K562 (cell line): Measurements from ENCODE around the gene CD38. TPM values are rescaled to one million over a fixed set of nuclear protein-coding genes. Genes with fewer than 3 reads are reported as not detected.

Source experiments
- ATAC-seq: fragments of 200-7000 bp; cut with Tn5 transposase; 3 replicates; pipeline ENCODE4 v1.9.1; 2020; ENCODE audit warnings: moderate library complexity
- BruUV-seq: library from RNA; stranded (reverse); fragments of 400-500 nt; replicated peaks from 2 replicates; lab custom pipeline; 2021; lab: Mats Ljungman, UMichigan
- CTCF ChIA-PET: fragments of 300-600 bp; formaldehyde crosslinking; extraction: SDS; loops from one replicate; lab custom pipeline; 2021; ENCODE audit warnings: low intra/inter-chr PET ratio; lab: Yijun Ruan, JAX
- POLR2A ChIA-PET: fragments of 300-600, 350-650 bp; sonication (Branson Sonifier 250); formaldehyde crosslinking; extraction: SDS; loops from one replicate; lab custom pipeline; 2021; ENCODE audit warnings: antibody characterized with exemption, inconsistent platforms; lab: Yijun Ruan, JAX
- DNase-seq, 4 experiments: peaks; one replicate each; pipeline versions ENCODE4 v3.0.0 to v3.0.0-alpha.2; 2011 to 2018; ENCODE audit warnings: low spot score in 3 of 4, mixed read lengths in 3 of 4; ENCODE audit errors: extremely low read depth in 1 of 4
- FAIRE-seq: peaks from 2 replicates; lab custom pipeline; 2011; peaks lifted over from hg19 to GRCh38; lab: Jason Lieb, UNC
- H2AFZ ChIP-seq: 2 replicates; pipeline ENCODE4 v1.6.0; 2011; ENCODE audit warnings: low read depth, low read length, control low read depth, inconsistent platforms
- H3K27ac ChIP-seq: fragments of 200-600 bp; 3 replicates; pipeline ENCODE4 v1.8.0; 2011; ENCODE audit warnings: low read depth, mild to moderate bottlenecking, control low read depth, inconsistent platforms, low read length, moderate library complexity, mixed read lengths; ENCODE audit errors: extremely low read depth
- H3K27me3 ChIP-seq, 2 experiments: fragments of 300-600 bp in 1 of 2; 2 replicates in 1 of 2; 3 replicates in 1 of 2; pipeline versions ENCODE4 v1.6.0 to v1.8.0; 2011; ENCODE audit warnings: inconsistent platforms in 2 of 2, low read length in 2 of 2, mild to moderate bottlenecking in 1 of 2, mixed read lengths in 1 of 2, moderate library complexity in 1 of 2; ENCODE audit not compliant: control insufficient read depth in 2 of 2, insufficient read depth in 2 of 2
- H3K36me3 ChIP-seq: fragments of 300-600 bp; 3 replicates; pipeline ENCODE4 v1.8.0; 2011; ENCODE audit warnings: mild to moderate bottlenecking, low read length, inconsistent platforms; ENCODE audit not compliant: control insufficient read depth, insufficient read depth
- H3K4me1 ChIP-seq, 2 experiments: fragments of 200-600 bp in 1 of 2; replicated peaks in 1 of 2; 2 replicates in 1 of 2; 3 replicates in 1 of 2; pipeline versions ENCODE4 v1.5.1 to v1.8.0; 2011; ENCODE audit warnings: inconsistent platforms in 2 of 2, low read length in 2 of 2, mild to moderate bottlenecking in 1 of 2, mixed read lengths in 1 of 2, moderate library complexity in 1 of 2; ENCODE audit not compliant: control insufficient read depth in 2 of 2, insufficient read depth in 2 of 2
- H3K4me2 ChIP-seq: 2 replicates; pipeline ENCODE4 v1.6.1; 2011; ENCODE audit warnings: low read length, control low read depth, inconsistent platforms, mixed read lengths; ENCODE audit not compliant: insufficient read depth
- H3K4me3 ChIP-seq: fragments of 200-600 bp; sonication (generic), shearing (Covaris generic); 2 replicates; pipeline ENCODE4 v1.5.1; 2016; ENCODE audit warnings: control low read depth, inconsistent platforms
- H3K79me2 ChIP-seq: fragments of 200-600 bp; 3 replicates; pipeline ENCODE4 v1.8.0; 2011; ENCODE audit warnings: low read length, inconsistent platforms; ENCODE audit not compliant: control insufficient read depth, insufficient read depth
- H3K9ac ChIP-seq, 2 experiments: 2 replicates each; pipeline versions ENCODE4 v1.6.0 to v1.6.1; 2011; ENCODE audit warnings: low read depth in 2 of 2, low read length in 2 of 2, control low read depth in 1 of 2, inconsistent platforms in 1 of 2, mild to moderate bottlenecking in 1 of 2, mixed read lengths in 1 of 2; ENCODE audit not compliant: insufficient read depth in 1 of 2
- H3K9me1 ChIP-seq: one replicate; pipeline ENCODE4 v1.6.0; 2011; ENCODE audit warnings: inconsistent platforms, mild to moderate bottlenecking, low read length, moderate library complexity; ENCODE audit not compliant: control insufficient read depth, insufficient read depth
- H3K9me3 ChIP-seq: replicated peaks from 2 replicates; pipeline ENCODE4 v1.5.1; 2011; ENCODE audit warnings: low read depth, low read length, inconsistent platforms; ENCODE audit not compliant: control insufficient read depth, insufficient read depth
- H4K20me1 ChIP-seq: replicated peaks from 2 replicates; pipeline ENCODE4 v1.6.1; 2011; ENCODE audit warnings: low read length, inconsistent platforms, mixed read lengths; ENCODE audit not compliant: control insufficient read depth, insufficient read depth
- C11orf30 ChIP-seq: fragments of 450-650 bp; IDR thresholded peaks from 2 replicates; pipeline ENCODE4 v1.6.1; 2016; ENCODE audit warnings: low read depth, mild to moderate bottlenecking
- MAFG ChIP-seq: fragments of 450-650 bp; conservative IDR thresholded peaks from 2 replicates; pipeline ENCODE4 v1.6.1; 2016; ENCODE audit warnings: missing genetic modification characterization, missing compliant biosample characterization
- MYC ChIP-seq, 2 experiments: fragments of 250-450 bp in 1 of 2; sonication (Bioruptor Pico) in 1 of 2; IDR thresholded peaks; 2 replicates each; pipeline versions ENCODE4 v1.5.1 to v1.6.1; 2012 to 2021; ENCODE audit warnings: low read depth in 2 of 2, borderline replicate concordance in 1 of 2, improper control_type of control experiment in 1 of 2, low read length in 1 of 2, mild to moderate bottlenecking in 1 of 2, moderate library complexity in 1 of 2
- NR4A1 ChIP-seq, 2 experiments: fragments of 250-450 bp in 1 of 2; fragments of 450-650 bp in 1 of 2; sonication (Bioruptor Pico) in 1 of 2; IDR thresholded peaks; 2 replicates each; pipeline versions ENCODE4 v1.4.0 to v1.6.1; 2016 to 2020; ENCODE audit warnings: mild to moderate bottlenecking in 2 of 2, missing compliant biosample characterization in 1 of 2, missing genetic modification characterization in 1 of 2, moderate library complexity in 1 of 2
- RFX5 ChIP-seq: IDR thresholded peaks from 2 replicates; pipeline ENCODE4 v1.6.1; 2011; ENCODE audit warnings: low read depth, mild to moderate bottlenecking, improper control_type of control experiment, low read length
- SMAD2 ChIP-seq: fragments of 150-350 bp; IDR thresholded peaks from 2 replicates; pipeline ENCODE4 v1.6.1; 2014; ENCODE audit warnings: low read depth, mild to moderate bottlenecking, low read length
- WGBS: fragments of 100-300 bp; shearing (Covaris generic); methylation state at CpG from one replicate; pipeline ENCODE4 v1.1.6; 2016; ENCODE audit warnings: low coverage, mixed read lengths; ENCODE audit not compliant: insufficient coverage; ENCODE audit errors: missing lambda C conversion rate; 5-methylcytosine and 5-hydroxymethylcytosine counted together
- in situ Hi-C: fragments of 300-500 bp; cut with MboI; formaldehyde crosslinking; loops from 4 replicates; pipeline ENCODE4 v1.15.0; 2018; ENCODE audit warnings: inconsistent platforms, mixed read lengths
- intact Hi-C: fragments of 100-400 bp; cut with micrococcal nuclease; formaldehyde crosslinking; loops from 2 replicates; pipeline ENCODE4 v1.14.2; 2022
- polyA plus RNA-seq, 8 experiments: library from polyadenylated mRNA; depleted of rRNA in 4 of 8; stranded (reverse) in 5 of 8; unstranded in 3 of 8; fragments of >200 nt; fragmentation: Nextera tagmentation in 2 of 8; fragmentation: Illumina TruSeq in 1 of 8; extraction: Ambion mirVana in 2 of 8; extraction: Trizol in 1 of 8; gene quantifications; 2 replicates each; pipeline versions ENCODE4 v1.2.1 to v1.2.3, GENCODE V29; 2011 to 2014; ENCODE audit warnings: inconsistent platforms in 1 of 8, missing spikeins in 1 of 8
- total RNA-seq, 7 experiments: library from RNA; depleted of rRNA in 6 of 7; stranded (reverse); fragments of >200 nt in 6 of 7; fragmentation: Illumina TruSeq in 2 of 7; extraction: Trizol in 2 of 7; gene quantifications; 2 replicates each; pipeline versions ENCODE4 v1.2.1 to v1.2.3, GENCODE V29; 2011 to 2021; ENCODE audit warnings: low replicate concordance in 1 of 7
- TF ChIP-seq, protein P1 (sequence below): fragments of 250-450 bp; sonication (Bioruptor Pico); IDR thresholded peaks from 2 replicates; pipeline ENCODE4 v1.8.0; 2022; ENCODE audit warnings: moderate library complexity, mild to moderate bottlenecking, inconsistent platforms
- TF ChIP-seq, protein P2 (sequence below), 2 experiments: fragments of 450-650 bp in 1 of 2; sonication (generic) in 1 of 2; formaldehyde crosslinking in 1 of 2; IDR thresholded peaks; 2 replicates each; pipeline versions ENCODE4 v1.7.1 to v1.9.0; 2016 to 2022; ENCODE audit warnings: inconsistent platforms in 1 of 2, mild to moderate bottlenecking in 1 of 2, missing genetic modification reagents in 1 of 2
- TF ChIP-seq, protein P3 (sequence below): fragments of 150-350 bp; conservative IDR thresholded peaks from 2 replicates; pipeline ENCODE4 v1.6.1; 2014; ENCODE audit warnings: low read length

The CD38 gene
- total and polyA plus RNA-seq, 9 of the 15 experiments (the other 6 are each of a cell fraction or from before 2014, with no cell fraction given), result 0.04 to 0.06 (median 0.04) TPM; not detected in 5

GRCh38 chr4:15794426-15794825 lies 16.3 kb downstream of the CD38 start:
- H3K36me3 ChIP-seq, result no peaks in the 10 kb centered on the region
- no peaks in the 10 kb centered on the region for H3K4me1 ChIP-seq
- H3K4me3 ChIP-seq, result no peak overlapping the region
- no peaks in the 10 kb centered on the region for H3K9me1 ChIP-seq
- no peak overlapping the region for H3K9ac ChIP-seq
- DNase-seq (no peak), ATAC-seq (no peak), FAIRE-seq (no peak)
- CTCF ChIA-PET, result no interaction called here
- H3K27me3 ChIP-seq, result peaks cover 4% of the 10 kb centered on the region in 2 experiments; a peak in 2 of 5 replicates
- no peaks in the 10 kb centered on the region for H3K9me3 ChIP-seq
- WGBS, result 0% methylated on average over 2 of the region's 2 CpGs
- no peak overlapping the region for H3K27ac ChIP-seq
- no peaks in the 10 kb centered on the region for H3K79me2 ChIP-seq
- BruUV-seq, result no TSS peak
- no peak overlapping the region for H3K4me2 ChIP-seq
- H2AFZ ChIP-seq, result no peak overlapping the region
- in situ Hi-C loops (no loop called here), intact Hi-C loops (no loop called here)
- POLR2A ChIA-PET, result no interaction called here
- H4K20me1 ChIP-seq, result no peaks in the 10 kb centered on the region
- TF ChIP-seq, protein P1, sequence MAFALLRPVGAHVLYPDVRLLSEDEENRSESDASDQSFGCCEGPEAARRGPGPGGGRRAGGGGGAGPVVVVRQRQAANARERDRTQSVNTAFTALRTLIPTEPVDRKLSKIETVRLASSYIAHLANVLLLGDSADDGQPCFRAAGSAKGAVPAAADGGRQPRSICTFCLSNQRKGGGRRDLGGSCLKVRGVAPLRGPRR (CRISPR knock-in tag), result no peak
- TF ChIP-seq MAFG, result no peak
- TF ChIP-seq, protein P2, sequence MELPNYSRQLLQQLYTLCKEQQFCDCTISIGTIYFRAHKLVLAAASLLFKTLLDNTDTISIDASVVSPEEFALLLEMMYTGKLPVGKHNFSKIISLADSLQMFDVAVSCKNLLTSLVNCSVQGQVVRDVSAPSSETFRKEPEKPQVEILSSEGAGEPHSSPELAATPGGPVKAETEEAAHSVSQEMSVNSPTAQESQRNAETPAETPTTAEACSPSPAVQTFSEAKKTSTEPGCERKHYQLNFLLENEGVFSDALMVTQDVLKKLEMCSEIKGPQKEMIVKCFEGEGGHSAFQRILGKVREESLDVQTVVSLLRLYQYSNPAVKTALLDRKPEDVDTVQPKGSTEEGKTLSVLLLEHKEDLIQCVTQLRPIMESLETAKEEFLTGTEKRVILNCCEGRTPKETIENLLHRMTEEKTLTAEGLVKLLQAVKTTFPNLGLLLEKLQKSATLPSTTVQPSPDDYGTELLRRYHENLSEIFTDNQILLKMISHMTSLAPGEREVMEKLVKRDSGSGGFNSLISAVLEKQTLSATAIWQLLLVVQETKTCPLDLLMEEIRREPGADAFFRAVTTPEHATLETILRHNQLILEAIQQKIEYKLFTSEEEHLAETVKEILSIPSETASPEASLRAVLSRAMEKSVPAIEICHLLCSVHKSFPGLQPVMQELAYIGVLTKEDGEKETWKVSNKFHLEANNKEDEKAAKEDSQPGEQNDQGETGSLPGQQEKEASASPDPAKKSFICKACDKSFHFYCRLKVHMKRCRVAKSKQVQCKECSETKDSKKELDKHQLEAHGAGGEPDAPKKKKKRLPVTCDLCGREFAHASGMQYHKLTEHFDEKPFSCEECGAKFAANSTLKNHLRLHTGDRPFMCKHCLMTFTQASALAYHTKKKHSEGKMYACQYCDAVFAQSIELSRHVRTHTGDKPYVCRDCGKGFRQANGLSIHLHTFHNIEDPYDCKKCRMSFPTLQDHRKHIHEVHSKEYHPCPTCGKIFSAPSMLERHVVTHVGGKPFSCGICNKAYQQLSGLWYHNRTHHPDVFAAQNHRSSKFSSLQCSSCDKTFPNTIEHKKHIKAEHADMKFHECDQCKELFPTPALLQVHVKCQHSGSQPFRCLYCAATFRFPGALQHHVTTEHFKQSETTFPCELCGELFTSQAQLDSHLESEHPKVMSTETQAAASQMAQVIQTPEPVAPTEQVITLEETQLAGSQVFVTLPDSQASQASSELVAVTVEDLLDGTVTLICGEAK (IDR thresholded peaks at IDR 0.05), result no peak
- TF ChIP-seq, protein P2 (CRISPR knock-in tag; IDR thresholded peaks at IDR 0.05), result no peak
- TF ChIP-seq MYC (IDR thresholded peaks at IDR 0.05; ENCODE audit: low read depth, low read length), result no peak
- no peak for TF ChIP-seq MYC (CRISPR knock-in tag; IDR thresholded peaks at IDR 0.05; ENCODE audit: borderline replicate concordance, low read depth)
- TF ChIP-seq NR4A1 (CRISPR knock-in tag; IDR thresholded peaks at IDR 0.05), result no peak
- no peak for TF ChIP-seq NR4A1 (tag; IDR thresholded peaks at IDR 0.05)
- TF ChIP-seq, protein P3, sequence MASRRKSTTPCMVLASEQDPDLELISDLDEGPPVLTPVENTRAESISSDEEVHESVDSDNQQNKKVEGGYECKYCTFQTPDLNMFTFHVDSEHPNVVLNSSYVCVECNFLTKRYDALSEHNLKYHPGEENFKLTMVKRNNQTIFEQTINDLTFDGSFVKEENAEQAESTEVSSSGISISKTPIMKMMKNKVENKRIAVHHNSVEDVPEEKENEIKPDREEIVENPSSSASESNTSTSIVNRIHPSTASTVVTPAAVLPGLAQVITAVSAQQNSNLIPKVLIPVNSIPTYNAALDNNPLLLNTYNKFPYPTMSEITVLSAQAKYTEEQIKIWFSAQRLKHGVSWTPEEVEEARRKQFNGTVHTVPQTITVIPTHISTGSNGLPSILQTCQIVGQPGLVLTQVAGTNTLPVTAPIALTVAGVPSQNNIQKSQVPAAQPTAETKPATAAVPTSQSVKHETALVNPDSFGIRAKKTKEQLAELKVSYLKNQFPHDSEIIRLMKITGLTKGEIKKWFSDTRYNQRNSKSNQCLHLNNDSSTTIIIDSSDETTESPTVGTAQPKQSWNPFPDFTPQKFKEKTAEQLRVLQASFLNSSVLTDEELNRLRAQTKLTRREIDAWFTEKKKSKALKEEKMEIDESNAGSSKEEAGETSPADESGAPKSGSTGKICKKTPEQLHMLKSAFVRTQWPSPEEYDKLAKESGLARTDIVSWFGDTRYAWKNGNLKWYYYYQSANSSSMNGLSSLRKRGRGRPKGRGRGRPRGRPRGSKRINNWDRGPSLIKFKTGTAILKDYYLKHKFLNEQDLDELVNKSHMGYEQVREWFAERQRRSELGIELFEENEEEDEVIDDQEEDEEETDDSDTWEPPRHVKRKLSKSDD, result no peak
- no peak for TF ChIP-seq C11orf30
- TF ChIP-seq SMAD2, result no peak
- TF ChIP-seq RFX5, result no peak
